ENCODE data around the gene DAAM2.

DAAM2 gene

DNA sequence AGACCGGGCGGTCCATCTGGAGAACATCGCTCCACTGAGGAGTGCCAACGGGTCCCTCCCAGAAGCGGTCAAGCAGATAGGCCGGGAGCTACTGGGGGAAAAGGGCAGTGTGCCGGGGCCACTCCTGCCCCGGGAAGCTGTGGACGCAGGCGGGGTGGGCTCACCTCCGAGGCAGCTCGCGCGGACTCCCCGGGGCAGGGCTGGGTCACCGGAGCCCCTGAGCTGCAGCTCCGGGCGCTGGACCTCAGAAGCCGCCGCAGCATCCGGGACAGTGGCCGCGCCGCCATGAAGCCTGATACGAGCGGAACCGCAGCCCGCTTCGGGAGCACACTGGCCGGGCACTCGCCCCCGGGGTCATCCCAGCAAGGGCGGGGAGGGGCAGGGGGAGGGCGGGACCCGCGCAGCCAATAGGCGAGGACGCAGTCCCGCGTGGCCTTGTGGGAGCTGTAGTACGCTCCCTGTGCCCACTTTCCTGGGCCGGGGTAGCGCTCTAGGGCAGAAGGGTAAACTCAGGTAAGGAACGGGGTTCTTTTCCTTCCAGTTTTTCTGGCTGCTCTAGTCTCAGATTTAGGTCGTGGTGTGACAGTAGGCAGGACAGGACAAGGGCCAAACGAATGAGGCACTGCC, 142.1 kb downstream of the DAAM2 start, which contains the start of gene MOCS1:
TSS of gene MOCS1 (minus strand) at position 332 of the 627 bp plus-strand sequence. CDS start at position 287, 45 bp downstream.
- no peak for DNase-seq

DNA sequence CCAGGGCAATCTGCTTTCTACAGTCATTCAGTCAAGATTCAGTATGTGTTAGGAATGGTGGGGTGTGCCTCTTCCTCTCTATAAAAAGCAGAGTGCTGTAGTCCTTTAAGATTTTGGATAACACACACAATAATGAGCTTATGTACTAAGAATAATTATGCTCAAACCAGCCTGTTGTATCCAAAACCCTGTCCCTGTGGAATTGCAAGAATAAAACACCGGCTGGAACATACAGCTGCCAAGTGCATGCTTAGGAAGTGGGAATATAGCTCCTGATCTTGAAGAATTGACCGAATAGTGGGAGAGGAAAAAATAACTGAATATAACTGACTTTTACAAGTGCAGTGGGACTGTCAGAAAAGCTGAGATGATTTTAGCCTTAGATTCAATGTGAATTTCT, 143.1 kb downstream of the DAAM2 start:
- DNase-seq: no peak

DNA sequence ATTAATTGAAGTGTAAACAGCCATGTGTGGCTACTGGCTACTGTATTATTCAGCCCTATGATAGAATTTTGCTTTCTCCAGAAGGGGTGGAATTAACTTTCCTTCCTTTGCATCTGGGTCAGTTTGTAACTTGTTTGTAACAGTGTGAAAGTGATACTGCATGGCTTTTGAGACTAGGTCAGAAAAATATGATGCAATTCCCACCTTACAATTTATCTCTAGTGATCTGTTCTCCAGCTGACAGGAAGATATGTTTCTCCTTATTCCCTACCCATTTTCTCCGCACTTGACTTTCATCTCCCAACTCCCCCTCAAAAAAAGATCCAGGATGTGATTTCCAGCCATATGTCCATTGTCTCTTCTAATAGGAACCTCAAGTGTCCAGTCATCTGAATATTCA, 144.7 kb downstream of the DAAM2 start:
- DNase-seq: no peak

DNA sequence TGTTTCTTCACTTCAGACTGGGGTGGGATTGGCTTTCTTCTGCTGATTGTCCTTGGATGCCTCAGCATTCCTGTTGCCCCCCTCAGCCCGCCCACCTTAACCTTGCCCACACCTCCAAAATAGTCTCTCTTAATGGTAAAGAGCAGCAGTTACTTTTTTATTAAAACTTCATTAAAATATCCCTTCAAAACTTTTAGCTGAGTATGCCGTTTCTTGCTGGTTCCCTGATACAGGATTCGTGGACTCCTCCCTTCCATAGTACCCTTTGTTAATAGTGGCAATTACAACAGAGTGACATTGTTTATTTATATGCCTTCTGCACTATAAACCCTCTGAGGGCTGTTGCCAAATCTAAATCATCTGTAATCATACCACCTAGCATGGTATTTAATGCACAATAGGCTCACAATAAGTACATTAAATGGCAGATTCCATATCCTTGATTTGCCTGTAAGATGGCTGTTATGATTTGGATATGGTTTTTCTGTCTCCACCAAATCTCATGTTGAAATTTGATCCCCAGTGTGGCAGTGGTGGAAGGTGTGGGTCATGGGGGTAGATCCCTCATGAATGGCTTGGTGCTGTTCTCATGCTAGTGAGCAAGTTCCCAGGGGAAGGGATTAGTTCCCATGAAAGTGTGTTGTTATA, 145.6 kb downstream of the DAAM2 start:
- no peak for DNase-seq

DNA sequence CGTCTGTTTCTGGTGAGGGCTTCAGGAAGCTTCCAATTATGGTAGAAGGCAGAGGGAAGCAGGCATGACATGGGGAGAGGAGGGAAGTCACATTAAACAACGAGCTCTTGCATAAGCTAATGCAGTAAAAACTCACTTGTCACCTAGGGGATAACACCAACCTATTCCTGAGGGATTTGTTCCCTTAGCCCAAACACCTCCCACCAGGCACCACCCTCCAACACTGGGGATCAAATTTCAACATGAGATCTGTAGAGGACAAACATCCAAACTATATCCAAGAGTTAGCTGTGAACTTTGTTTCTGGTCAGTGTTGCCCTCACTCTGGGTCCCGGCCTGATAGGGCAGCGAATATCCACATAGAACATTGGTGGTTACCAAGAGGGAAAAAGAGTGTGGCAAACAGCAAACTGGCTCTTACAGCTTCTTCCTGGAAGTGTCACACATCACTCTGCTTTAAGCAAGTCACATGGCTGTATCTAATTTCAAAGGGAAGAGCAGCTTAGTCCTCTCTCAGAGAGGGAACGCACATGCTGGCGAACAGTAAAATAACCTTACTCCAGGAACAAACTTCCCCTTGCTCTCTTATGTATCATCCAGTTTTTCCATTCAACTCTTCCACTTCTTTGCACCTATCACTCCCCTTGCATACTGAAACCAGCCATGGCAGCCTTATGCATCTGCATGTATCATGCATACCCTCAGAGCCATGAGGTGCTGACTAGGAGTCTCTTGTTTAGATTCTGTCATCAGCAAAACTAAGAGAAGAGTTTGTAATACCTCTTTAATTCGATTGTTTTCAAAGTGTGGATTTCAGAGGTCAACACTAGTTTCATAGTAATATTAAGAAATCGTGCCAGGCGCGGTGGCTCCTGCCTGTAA, 146.8 kb downstream of the DAAM2 start:
- DNase-seq: no peak

DNA sequence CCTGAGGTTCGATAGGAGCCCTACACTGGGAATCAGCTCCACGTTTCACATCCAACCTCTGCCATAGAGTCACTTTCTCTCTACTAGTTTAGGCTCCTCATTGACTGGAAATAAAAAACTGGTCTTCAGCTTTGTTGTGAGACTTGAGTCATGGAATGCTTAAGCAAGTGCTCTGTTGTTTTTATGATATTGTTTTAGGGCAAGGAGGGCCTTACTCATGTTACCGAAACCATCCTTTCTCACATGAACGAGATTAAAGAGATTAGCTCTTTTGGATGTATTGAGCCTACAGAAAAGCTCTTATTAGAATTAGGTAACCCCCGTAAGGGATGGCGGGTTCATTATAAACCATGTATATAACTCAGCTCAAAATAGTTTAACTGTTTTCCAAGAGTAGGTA, 149.0 kb downstream of the DAAM2 start:
- DNase-seq: no peak

DNA sequence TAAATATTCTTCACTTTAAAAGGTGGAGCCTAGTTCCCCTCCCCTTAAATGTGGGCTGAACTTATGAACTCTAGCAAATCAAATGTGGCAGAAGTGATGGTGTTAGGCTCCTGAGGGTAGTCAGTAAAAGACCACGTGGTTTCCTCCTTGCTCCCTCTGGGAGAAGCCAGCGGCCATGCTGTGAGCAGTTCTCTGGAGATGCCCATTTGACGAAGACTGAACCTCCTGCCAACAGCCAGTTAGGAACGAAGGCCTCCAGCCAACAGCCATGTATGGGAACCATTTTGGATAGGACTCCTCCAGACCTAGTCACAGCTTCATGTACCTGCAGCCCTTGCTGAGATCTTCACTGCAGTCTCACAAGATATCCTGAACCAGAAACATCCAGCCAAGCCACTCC, 149.6 kb downstream of the DAAM2 start:
- DNase-seq: no peak

DNA sequence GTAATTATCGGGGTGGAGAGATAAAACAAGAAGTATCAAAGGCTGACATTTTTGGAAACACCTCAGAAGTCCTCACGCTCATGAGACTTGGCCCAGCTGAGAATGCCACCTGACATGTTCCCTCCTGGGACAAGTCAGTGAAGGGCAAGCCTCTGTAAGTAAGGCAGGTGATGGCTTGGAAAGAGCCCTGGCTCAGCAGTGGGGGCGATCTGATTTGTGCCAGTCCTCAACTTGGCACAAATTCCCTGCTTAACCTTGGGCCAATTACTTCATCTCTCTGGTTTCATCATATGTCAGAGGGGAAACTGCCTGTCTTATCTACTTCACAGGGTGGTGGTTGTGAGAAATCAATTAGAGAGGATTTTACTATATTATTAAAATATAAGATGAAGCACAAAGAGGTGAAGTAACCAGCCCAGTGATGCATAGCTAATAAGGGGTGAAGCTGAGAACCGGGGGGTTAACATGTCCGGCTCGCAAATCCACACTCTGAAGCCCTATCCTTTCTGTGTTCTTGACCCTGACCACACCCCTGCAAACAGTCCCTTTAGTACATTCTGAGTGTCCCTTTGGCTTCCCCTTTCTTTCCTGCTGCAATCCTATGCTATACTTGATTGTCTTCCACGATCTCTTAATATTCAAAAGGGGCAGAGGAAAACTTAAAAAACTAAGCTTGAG, 150.9 kb downstream of the DAAM2 start:
- no peak for DNase-seq

DNA sequence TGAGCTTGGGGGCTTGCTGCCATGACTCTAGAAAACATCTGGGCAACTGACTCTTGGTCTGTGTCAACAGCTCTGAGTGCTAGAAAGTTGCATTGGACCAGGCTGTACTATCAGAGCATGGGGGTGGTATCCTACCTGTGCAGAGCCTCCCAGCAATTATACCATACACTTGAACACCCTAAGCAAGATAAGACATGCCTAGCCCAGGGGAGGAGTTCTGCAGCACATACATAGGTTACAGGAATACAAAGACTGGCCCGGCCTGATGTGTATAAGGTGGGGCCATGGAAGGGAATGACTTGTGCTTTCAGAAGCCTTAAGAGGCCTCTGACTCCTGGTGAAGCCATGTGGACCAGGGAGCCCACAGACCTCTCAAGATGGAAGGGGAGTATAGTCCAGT, 153.4 kb downstream of the DAAM2 start:
- DNase-seq: no peak

DNA sequence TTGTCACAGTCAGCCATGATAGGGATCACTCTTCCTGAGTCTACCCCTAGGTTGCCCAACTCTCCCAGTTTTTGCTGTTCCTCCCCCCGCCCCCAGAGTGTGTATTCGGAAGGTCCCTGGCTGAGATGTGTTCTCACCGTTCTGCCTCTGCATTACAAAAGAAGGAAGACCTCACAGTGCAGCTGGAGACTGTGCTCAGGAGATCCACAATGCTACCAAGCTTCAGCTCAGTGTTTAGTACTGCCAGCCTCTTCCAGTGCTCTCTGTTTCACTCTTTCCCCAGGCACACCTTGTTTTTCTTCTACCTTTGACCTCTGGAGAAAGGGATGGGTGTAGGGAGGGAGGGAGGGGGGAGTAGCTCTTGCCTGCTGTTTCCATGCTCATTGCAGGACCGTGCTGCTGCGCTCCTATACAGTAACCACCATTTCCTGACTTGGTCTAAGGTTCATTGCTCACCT, 155.5 kb downstream of the DAAM2 start:
- no peak for DNase-seq

DNA sequence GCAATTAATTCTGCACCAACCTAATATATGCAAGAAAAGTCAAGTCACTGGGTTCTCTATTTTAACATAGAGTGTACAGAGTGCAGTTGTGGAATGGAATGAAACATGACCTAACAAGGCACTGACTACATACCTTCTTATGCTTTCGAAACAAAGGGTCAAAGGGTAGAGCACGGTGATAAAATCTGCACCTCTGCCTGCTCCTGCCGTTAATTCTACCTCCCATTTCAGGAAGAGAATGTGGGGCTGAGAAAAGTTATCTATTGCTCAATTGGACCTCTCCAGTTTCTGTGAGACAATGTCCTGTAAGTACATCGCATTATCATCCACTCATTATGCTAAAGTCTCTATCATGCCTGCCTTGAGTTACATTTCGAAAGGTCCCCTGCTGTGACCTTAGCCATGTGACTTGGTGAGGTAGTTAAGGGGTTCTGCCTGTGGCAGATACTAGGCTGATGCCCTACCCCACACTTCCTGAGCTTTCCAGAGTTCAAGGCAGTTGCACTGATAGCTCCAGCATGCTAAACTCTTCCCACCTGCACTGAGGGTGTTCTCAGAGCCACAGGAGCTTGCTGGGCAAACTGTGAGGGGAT, 156.1 kb downstream of the DAAM2 start:
- no peak for DNase-seq

DNA sequence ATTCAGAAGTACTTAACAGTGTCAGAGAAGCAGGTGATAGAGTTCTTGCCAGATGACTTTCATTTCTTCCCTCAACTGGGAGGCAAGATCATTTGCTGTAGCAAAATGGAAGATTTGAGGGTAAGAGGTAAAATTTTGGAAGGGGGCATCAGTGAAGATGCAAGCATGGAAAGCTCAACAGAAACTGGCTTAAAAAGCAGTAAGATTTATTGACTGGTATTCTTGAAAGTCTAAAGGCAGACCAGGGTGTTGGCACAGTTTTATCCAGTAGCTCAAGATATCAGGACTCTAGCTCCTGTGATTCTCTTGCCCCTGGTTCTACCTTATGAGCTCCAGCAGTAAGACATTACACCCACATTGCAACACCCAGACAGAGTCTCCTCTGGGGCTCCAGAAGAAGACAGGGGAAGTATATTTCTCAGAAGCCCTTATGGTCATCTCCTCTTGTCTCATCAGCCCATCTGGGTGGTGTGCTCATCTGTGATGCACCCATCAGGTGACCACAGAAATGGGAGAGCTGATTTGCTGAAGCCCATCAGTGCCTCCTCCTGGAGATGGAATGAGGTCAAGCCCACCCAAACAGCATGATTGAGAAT, 158.0 kb downstream of the DAAM2 start:
- no peak for DNase-seq

DNA sequence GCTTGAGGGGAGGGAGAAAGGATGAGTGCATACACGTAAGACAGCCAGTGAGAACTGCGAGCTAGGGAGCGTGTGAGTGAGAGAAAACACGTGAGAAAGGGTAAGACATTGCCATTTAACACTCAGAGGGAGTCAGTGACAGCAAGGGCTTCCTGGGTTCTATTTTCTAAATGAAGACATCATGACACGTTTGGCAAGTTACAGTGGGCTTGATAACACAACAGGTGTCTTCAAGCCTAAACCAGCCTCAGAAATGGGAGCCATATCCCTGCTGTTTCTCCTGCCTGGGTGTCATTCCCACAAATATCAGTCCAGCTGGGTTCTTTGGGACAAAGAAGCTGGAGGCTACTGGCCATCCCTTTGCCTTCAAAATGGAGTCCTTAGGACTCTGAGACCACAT, 159.0 kb downstream of the DAAM2 start:
- DNase-seq: no peak

DNA sequence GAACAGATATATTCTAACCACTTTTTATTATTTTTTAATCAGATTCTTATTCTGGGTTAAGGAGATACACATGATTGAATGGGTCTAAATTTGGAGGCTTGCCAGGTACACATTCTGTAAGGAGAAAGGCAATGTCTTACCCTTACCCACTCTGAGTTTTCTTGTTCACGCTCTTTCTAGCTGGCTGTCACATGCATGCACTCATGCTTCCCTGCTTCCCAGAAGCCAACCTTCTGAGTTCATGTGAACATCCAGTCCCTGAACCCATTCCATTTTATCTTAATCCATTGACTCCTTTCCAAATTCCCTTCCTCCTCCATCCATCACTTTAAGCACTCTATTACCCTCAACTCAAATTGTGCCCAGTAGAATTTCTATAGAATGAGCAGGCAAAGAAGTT, 159.5 kb downstream of the DAAM2 start:
- DNase-seq: no peak

DNA sequence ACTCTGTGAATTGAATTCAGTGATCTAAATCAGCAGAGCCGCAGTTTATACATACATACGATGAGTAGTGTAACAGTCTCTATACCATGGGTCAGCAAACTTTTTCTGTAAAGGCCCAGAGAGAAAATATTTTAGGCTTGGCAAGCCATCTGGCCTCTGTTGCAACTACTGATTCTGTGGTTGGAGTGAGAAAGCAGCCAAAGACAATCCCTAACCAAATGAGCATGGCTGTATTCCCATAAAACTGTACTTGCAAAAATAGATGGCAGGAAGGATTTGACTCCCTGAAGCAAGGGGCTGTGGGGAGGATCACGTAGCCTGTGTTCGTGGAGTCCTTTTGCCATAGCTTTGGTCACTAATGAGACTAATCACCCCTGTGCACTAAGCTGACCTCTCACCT, 160.0 kb downstream of the DAAM2 start:
- no peak for DNase-seq

DNA sequence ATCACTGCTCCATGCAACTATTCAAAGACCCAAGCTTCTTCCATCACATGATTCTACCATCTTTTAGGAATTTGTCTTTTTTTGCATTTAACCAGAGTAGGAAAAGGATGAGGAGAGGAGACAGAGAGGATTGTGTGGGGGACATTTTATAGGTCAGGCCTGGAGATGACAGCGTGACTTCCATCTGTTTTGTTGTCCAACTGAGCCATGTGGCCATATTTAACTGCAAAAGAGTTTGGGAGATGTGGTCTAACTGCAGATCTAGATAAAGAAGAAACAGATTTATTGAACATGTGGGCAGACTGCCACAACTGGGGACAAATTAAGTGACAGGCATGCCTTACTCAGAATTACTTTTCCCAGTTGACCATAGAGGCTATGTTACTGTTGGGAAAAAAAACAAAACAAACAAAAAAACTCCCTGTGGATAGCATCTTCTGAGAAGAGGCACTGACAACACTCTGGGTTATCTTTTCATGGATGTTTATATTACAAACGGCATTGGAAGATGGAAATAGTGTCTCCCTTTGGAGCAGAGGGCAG, 161.0 kb downstream of the DAAM2 start:
- no peak for DNase-seq

Measured in NCI-H187 treated with DMSO at 0.1 percent for 48 hours (cell line).